ENCODE measurements around the gene PRDM11.

Gene PRDM11

DNA sequence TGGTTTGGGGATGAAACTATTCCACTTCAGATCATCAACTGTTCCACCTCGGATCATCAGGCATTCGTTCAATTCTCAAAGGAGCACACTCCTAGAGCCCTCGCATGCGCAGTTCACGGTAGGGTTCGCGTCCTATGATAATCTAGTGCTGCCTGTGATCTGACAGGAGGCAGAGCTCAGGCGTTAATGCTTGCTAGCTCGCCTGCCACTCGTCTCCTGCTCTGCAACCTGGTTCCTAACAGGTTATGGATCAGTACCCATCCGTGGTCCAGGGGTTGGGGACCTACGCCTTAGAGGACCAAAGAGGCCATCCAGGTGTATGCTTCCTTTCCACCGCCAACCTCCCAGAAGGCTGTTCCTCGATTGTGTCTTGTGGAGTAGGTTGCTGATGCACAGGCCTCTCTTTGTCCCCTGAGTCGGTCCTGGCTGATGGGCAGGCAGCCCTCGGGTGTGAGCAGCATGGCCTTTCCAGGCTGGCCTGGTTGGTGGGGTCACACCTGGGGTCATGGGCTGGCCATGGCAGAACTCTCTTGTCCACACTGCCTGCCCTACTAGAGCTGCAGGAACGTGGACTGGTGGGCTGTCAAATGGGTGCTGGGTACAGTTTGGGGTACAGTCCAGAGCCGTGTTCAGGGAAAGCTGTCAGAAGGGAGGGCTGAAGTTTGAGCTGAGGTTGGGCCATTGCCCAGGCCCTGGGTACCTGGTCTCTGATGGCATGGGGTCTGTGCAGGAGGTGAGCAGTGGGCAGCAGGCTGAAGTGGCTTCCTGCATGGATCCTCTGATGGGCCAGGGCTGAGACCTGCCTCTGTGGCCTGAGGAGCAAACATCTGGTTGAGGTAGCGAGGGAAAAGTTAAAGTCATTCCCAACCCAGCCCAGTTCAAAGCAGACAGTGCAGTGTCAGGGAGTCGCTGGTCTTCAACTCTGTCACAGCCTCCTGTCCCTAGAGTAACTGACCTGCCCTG lies 11.1 kb downstream of the PRDM11 start:
- DNase-seq (ENCODE audit: low spot score): no peak

GRCh38 chr11:45158210-45158731 lies 11.8 kb downstream of the PRDM11 start:
- DNase-seq (ENCODE audit: low spot score): no peak

- no peak for DNase-seq (ENCODE audit: low spot score)
Observed at GRCh38 chr11:45158891-45159605, 12.6 kb downstream of the PRDM11 start.

- no peak for DNase-seq (ENCODE audit: low spot score)
Observed at GRCh38 chr11:45159781-45160365, 13.4 kb downstream of the PRDM11 start.

DNA sequence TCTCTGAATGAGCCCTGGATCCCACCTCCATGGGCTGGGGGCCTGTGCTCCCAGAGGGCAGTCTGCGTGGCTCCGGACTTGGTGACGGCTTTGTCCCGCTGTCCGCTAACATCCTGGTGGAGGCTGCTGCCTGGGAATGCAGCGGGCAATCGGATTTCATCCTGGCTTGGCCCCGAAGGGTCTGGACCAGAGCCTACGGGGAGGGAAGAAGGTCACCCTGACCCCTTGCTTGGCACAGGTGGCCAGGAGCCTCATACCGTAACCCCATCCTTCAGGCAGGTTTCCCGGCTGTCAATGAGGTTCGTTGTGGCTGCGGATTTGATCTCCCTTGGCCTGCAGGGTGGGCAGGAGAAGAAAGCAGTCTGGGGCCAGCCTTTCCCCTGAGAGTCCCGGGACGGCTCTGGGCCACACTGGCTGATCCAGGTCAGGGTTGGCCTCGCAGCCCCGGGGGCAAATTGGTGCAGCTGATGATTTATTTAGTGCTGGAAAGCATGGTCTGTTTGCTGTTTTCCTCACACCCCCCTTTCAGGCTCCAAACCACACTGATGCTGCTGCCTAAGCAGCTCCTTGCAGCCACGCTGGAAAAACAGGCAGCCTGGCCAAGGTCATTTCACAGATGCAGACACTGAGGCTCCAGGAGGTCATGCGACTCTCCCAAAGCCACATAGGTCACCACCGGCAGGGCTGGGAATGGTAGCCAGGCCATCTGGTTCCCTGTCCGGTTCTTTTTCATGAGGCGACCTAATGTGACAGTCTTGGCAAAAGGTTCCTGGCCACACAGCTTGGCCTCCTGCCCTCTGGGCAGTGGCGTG lies 15.0 kb downstream of the PRDM11 start:
- DNase-seq (ENCODE audit: low spot score): no peak

DNA sequence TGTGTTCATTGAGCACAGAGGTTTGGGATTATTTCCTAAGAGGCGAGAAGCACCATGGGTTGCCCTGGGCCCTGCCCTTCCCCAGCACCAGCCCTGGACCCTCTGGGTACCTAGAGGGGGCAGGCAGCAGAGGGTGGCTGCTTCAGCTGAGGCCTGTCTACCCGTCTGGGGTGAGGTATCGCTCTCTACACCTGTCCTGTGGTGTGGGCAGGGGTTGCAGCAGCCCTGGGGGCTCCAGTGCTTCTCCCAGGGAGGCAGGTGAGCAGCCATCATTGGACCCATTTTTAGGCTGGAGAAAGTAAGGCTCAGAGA lies 15.6 kb downstream of the PRDM11 start:
- DNase-seq (ENCODE audit: low spot score): no peak

DNA sequence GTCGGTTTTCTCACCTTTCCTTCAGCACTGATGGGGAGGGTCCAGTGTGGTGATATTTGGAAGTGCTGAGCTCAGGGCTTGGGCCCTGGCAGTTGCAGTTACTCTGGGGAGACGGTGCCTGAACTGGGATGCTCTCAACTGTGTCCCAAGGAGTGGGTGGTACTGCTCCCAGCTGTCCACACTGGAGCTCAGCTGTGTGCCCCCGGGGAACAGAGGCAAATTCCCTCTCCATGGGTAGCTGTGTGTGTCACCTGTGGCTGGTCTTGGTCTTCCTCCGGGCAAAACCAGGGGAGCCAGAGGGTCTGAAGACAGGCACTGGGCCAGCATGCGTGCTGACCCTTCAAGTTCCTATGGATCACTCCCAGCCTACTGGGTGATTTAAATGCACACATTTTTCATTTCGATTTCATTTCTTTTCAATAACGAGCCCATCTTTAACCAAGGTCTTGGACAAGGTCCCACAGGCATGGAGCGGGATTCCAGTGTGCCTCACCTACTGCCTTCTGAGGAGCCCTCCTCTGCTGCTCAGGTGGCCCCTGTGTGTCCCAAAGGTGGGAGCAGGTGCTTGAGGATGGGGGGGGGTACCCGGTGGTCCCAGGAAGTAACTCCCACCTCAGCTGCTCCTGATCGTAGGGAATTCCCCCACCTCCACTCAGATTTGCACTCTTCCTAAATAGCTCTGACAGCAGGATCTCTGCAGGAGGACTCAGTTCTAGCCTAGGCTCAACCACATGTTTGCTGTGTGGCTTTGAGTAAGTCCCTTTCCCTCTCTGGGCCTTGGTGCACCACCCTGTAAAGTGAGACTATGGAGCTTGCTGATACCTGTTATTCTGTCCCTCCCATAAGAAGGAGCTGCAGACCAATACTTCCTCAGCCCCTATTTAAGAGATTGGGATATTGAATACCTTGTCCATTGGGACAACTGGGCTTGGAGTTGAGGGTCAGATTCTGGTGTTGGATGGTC lies 16.8 kb downstream of the PRDM11 start:
- DNase-seq (ENCODE audit: low spot score): no peak

DNA sequence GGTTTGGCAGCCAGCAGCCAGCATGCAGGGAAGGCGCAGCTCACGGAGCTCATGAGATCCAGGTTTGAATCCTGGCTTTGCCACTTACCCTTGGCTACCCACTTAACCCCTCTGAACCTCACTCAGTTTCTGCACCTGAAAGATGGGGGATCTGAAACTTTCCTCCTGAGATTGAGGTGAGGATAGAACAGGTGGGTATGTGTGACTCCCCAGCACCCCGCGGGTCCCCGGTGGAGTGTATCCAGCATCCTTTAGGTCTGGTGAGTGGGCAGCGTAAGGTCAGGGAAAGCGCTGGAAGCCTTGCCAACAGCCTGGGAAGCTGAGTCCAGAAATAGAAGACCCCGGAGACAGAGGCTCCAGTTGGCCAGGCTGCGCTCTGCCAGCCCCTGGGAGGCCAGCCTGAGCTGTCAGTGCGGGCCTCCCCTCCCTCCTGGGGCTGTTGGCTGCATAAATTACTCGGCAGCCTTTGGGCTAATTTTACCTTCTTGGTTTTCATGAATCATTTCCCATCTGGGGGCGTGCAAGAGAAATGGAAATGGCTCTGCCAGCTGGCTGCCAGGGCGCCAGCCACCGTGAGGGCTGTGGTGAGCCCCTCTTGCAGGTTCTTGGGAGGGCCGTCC lies 17.6 kb downstream of the PRDM11 start:
- DNase-seq (ENCODE audit: low spot score): no peak

DNA sequence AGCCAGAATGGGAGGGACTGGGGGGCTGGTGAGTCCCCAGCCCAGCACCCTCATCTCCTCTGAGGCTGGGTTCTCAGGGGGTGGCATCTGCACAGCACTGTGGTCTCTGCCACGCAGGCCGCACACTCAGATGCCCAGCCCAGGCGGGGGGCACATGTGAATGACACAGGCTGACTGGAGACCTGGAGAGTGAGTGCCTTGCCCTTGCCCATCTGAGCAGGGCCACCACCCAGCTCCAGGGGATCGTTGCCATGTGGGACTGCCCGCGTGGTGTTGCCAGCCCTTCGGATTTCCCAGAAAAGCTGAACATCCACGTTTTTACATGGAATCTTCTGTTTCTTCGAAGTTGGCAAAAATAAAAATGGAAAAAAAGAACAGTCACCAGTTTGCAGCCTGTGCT lies 18.9 kb downstream of the PRDM11 start:
- DNase-seq (ENCODE audit: low spot score): no peak

- DNase-seq (ENCODE audit: low spot score): no peak
Observed at GRCh38 chr11:45165806-45166603, 19.6 kb downstream of the PRDM11 start.

GRCh38 chr11:45166604-45166897 lies 20.1 kb downstream of the PRDM11 start:
- no peak for DNase-seq (ENCODE audit: low spot score)

GRCh38 chr11:45167283-45167682 lies 20.8 kb downstream of the PRDM11 start:
- no peak for DNase-seq (ENCODE audit: low spot score)

- DNase-seq (ENCODE audit: low spot score): no peak
Observed at GRCh38 chr11:45168366-45169130, 22.1 kb downstream of the PRDM11 start.

- DNase-seq (ENCODE audit: low spot score): no peak
Observed at GRCh38 chr11:45169310-45170072, 23.1 kb downstream of the PRDM11 start.

GRCh38 chr11:45170484-45170883 lies 24.0 kb downstream of the PRDM11 start:
- DNase-seq (ENCODE audit: low spot score): no peak

DNA sequence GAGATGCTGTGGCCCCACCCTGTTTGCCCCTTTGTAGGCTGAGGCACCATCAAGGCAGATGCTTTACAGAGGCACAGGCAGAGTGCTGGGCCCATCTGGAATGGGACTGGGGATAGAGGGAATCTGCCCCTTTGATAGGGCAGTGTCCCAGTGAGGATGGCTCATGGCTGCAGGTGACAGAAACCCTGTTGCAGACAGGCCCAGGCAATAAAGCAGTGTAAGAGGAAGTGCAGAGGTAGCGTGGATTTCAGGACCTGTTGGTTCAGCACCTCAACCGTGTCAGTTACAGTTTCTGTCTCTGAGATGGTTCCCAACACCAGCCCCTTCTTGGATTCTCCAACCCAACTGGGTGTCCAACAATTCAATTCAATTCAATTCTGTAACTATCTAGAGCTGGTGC lies 25.1 kb downstream of the PRDM11 start:
- no peak for DNase-seq (ENCODE audit: low spot score)

- no peak for DNase-seq (ENCODE audit: low spot score)
Observed at GRCh38 chr11:45173064-45173463, 26.6 kb downstream of the PRDM11 start.

Data from CD4-positive, alpha-beta T cell treated with Interleukin-6 at 100 ng/mL for 8 hours (primary cell).